GM10266 (cell line): ENCODE data around the gene CBY1.
"Not testable (repeated sequence)": the region's sequence is repeated elsewhere in the genome, so short reads cannot be mapped to it uniquely, and the experiment has no call there.

Source experiments
- DNase-seq: peaks from one replicate; pipeline ENCODE4 v3.0.0; 2012; ENCODE audit errors: extremely low spot score
- TF ChIP-seq, protein P1 (sequence below): IDR thresholded peaks from 2 replicates; pipeline ENCODE4 v1.5.1; 2012; ENCODE audit warnings: mild to moderate bottlenecking, low read depth; ENCODE audit not compliant: control insufficient read depth, insufficient read depth; ENCODE audit errors: missing control alignments

The CBY1 gene

DNA sequence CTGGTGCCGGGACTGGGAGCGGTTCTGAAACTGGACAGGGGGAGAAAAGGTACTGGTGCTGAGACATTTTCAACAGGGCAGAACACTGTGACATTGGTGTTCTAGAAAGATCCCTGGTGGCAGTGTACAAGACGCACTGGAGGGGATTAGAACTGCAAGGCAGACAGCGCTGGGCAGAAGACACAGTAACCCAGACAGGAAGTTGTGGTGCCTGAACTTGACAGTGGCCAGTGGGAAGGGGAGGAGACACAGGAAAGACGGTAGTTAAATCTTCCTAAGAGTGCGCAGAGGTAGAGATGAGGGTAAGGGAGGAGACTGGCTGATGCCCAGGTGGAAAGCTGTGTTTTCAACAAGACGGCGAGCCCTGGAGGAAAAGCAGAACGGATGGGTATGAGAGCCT, 24.7 kb upstream of the CBY1 start:
- no peak for DNase-seq
- TF ChIP-seq, protein P1, sequence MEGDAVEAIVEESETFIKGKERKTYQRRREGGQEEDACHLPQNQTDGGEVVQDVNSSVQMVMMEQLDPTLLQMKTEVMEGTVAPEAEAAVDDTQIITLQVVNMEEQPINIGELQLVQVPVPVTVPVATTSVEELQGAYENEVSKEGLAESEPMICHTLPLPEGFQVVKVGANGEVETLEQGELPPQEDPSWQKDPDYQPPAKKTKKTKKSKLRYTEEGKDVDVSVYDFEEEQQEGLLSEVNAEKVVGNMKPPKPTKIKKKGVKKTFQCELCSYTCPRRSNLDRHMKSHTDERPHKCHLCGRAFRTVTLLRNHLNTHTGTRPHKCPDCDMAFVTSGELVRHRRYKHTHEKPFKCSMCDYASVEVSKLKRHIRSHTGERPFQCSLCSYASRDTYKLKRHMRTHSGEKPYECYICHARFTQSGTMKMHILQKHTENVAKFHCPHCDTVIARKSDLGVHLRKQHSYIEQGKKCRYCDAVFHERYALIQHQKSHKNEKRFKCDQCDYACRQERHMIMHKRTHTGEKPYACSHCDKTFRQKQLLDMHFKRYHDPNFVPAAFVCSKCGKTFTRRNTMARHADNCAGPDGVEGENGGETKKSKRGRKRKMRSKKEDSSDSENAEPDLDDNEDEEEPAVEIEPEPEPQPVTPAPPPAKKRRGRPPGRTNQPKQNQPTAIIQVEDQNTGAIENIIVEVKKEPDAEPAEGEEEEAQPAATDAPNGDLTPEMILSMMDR: no peak

DNA sequence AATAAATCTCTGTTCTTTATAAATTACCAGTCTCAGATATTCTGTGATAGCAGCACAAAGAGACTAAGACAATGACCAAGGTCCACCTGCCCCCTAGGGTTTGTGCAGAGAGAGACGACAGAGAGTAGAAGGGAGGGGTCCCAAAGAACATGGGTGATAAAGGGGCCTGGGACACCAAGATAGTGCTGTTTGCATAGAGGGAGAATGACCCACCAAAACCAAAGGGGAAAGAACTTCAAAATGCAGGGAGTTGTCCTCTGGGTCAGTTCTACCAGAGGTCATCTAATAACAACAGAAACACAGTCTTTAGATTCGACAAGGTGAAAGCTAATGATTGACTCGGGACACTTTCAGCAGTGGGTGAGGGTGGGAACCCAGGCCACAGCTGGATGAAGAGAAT, 23.9 kb upstream of the CBY1 start:
- TF ChIP-seq, protein P1: no peak

DNA sequence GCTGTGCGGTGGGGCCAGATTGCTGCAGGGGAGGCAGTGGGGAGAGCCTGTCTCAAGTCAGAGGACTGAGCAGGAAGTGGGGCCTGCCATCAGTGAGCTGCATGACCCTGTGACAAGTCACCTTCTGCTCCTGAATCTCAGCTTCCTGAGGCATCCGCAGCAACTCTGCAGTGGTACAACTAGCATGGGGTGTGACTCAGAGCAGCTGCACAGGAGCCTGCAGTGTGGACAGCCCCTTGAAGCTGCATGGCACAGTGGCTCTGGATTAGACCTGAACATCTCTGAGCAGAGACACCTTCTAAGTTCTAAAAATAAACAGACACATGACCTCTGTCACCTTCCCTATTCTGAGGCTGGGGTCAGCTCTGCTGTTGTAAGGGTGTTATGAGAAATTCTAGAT, 18.2 kb upstream of the CBY1 start:
- TF ChIP-seq, protein P1: no peak
- no peak for DNase-seq

More for the DNA sequence above, 23.9 kb upstream of the CBY1 start:
- no peak for DNase-seq

DNA sequence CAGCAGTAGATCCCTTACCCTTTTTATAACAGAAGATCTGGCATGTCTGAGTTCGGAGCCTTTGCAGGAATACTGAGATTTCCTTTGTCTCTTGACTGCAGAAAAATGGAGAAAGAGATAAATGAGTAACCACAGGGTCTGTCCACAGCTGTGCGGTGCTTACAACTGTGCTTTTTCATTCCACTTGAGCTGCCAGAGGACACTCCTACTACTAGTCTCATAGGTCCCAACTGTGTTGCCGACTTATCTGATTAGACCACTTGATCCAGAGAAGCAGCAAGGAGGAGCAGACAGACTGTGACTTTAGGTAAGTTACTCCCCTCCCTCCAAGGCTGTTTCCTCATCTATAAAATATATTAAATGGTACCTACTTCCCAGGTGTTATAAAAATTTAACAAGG, 17.7 kb upstream of the CBY1 start:
- DNase-seq: no peak
- TF ChIP-seq, protein P1: no peak

DNA sequence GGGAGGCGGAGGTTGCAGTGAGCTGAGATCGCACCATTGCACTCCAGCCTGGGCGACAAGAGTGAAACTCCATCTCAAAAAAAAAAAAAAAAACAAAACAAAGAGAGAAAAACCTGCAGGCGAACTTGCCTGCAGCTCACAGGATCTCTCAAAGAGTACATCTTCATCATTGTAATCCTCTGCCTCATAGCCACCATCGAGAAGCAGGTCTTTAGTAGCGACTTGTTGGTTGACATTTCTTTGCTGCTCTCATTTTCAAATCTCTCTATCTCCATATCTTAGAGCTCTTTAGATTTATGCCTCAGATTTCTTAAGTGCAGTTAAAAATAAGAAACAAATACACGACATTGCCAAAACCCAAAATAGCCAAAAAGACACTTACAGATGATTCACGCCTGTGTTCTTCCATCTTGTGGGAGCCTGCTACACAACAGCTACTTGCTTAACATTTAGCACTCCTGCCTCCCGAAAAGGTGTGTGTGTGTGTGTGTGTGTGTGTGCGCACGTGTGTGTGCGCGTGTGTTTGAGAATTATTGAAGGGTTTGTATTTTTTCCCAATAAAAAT, 14.9 kb upstream of the CBY1 start:
- no peak for DNase-seq
- TF ChIP-seq, protein P1: no peak

DNA sequence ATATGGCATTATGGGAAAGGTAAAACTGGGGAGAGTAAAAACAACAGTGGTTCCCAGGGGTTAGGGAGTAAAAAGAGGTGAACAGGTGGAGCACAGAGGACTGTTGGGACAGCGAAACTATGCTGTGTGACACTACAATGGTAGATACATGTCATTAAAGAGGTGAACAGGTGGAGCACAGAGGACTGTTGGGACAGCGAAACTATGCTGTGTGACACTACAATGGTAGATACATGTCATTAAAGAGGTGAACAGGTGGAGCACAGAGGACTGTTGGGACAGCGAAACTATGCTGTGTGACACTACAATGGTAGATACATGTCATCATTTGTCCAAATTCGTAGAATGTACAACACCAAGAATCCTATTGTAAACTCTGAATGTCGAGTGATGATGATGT, 12.2 kb upstream of the CBY1 start:
- not testable (repeated sequence) for DNase-seq

DNA sequence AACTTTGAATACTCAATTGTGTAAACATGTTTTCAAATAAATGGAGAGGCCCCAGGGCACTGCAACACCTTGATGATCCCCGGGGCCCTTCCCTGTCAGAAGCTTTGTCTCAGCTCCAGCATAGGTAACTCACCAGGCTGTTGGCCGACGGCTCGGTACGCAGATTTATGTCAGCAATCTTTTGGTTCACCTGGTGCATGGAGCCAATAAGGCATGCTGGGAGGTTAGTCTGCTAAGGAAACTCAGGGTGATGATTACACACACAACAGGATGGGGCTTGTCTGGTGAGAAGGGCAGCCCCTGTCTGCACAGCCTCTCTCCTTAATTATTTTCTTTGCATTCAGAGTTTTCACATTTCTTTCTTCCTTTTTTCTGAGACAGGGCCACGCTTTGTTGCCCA, 11.0 kb upstream of the CBY1 start:
- TF ChIP-seq, protein P1: no peak
- DNase-seq: no peak
